Esophagus muscularis mucosa (tissue), 4 donors: Measurements from ENCODE around the gene AP3B2. TPM values are rescaled to one million over a fixed set of nuclear protein-coding genes. Genes with fewer than 3 reads are reported as not detected.

Source experiments
- DNase-seq: peaks from one replicate; pipeline ENCODE4 v3.0.0-alpha.2; 2017; ENCODE audit errors: extremely low spot score
- H3K27ac ChIP-seq, 4 donors: fragments of 200-600 bp; sonication (generic); replicated peaks in 1 of 4; 1 replicate in 3 of 4; 2 replicates in 1 of 4; pipeline ENCODE4 v1.5.1; 2016 to 2019; ENCODE audit warnings: mild to moderate bottlenecking in 1 of 4
- H3K27me3 ChIP-seq, 4 donors: fragments of 200-600 bp; sonication (generic); one replicate each; pipeline versions ENCODE4 v1.5.1 to v1.6.0; 2016 to 2019
- H3K36me3 ChIP-seq, 4 donors: fragments of 200-600 bp; sonication (generic); one replicate each; pipeline ENCODE4 v1.5.1; 2016 to 2019
- H3K4me1 ChIP-seq, 4 donors: fragments of 200-600 bp; sonication (generic); one replicate each; pipeline ENCODE4 v1.5.1; 2016 to 2019
- H3K4me3 ChIP-seq, 4 donors: fragments of 200-600 bp; sonication (generic); 1 replicate in 2 of 4; 2 replicates in 2 of 4; pipeline ENCODE4 v1.5.1; 2016 to 2019; ENCODE audit warnings: mild to moderate bottlenecking in 4 of 4, moderate library complexity in 1 of 4
- H3K9me3 ChIP-seq, 4 donors: fragments of 200-600 bp; sonication (generic); 1 replicate in 3 of 4; 2 replicates in 1 of 4; pipeline ENCODE4 v1.5.1; 2016 to 2019
- EP300 ChIP-seq: sonication (generic); formaldehyde crosslinking; IDR thresholded peaks from one replicate; pipeline ENCODE4 v1.6.1; 2017; ENCODE audit warnings: antibody characterized with exemption
- POLR2A ChIP-seq: fragments of 450-650 bp; IDR thresholded peaks from one replicate; pipeline ENCODE4 v1.6.1; 2017; ENCODE audit warnings: antibody characterized with exemption, moderate library complexity, mild to moderate bottlenecking, low read depth
- POLR2AphosphoS5 ChIP-seq, 2 donors: sonication (generic); formaldehyde crosslinking; IDR thresholded peaks; one replicate each; pipeline ENCODE4 v1.6.1; 2017; ENCODE audit warnings: antibody characterized with exemption in 2 of 2
- WGBS: methylation state at CpG from one replicate; pipeline ENCODE4 v1.1.5; 2018; 5-methylcytosine and 5-hydroxymethylcytosine counted together
- intact Hi-C: fragments of 100-400 bp; cut with DNase I; formaldehyde crosslinking; loops from one replicate; pipeline ENCODE4 v1.15.1; 2023
- total RNA-seq, 4 donors: library from RNA; depleted of rRNA; stranded (reverse); fragments of >200 nt; gene quantifications; one replicate each; pipeline versions ENCODE4 v1.1.0 to v1.2.1, GENCODE V29; 2016
- TF ChIP-seq, protein P1 (sequence below), 3 experiments: fragments of 200-600 bp in 2 of 3; fragments of 450-650 bp in 1 of 3; sonication (generic) in 2 of 3; IDR thresholded peaks; one replicate each; pipeline ENCODE4 v1.5.1; 2017 to 2019; ENCODE audit warnings: antibody characterized with exemption in 3 of 3, mild to moderate bottlenecking in 2 of 3, moderate library complexity in 1 of 3

Gene AP3B2
- total RNA-seq, 4 donors from 2014 or later: 1.2 to 2.1 (median 1.7) TPM

DNA sequence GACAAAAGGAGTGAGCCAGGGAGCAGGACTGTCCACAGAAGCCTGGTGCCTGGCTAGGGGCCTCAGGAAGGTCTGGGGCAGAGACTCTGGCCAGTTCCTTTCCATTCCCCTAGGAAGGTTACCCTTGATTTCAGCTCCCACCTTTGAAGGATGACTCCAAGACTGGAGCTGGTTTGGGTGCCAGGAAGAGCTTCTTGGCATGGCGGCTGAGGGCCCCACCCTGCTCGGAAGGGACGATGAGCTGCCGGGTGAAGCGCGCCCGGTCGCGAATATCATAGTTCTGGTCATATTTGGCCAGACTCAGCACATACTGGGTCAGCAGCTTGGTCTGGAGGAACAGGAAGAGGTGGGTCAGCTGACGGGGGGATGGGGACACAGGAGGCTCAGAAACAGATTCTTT is 43.1 kb downstream of the AP3B2 start:
- no peaks in the 10 kb centered on the region for H3K9me3 ChIP-seq
- no peak for DNase-seq
- H3K4me3 ChIP-seq: no peak overlapping the region
- peaks cover 0 to 18% (median 0%) of the 10 kb centered on the region in 4 donors for H3K27me3 ChIP-seq
- H3K36me3 ChIP-seq: no peaks in the 10 kb centered on the region
- no peak for TF ChIP-seq POLR2A
- no peak for TF ChIP-seq POLR2AphosphoS5 (IDR thresholded peaks at IDR 0.05)
- TF ChIP-seq, protein P1, sequence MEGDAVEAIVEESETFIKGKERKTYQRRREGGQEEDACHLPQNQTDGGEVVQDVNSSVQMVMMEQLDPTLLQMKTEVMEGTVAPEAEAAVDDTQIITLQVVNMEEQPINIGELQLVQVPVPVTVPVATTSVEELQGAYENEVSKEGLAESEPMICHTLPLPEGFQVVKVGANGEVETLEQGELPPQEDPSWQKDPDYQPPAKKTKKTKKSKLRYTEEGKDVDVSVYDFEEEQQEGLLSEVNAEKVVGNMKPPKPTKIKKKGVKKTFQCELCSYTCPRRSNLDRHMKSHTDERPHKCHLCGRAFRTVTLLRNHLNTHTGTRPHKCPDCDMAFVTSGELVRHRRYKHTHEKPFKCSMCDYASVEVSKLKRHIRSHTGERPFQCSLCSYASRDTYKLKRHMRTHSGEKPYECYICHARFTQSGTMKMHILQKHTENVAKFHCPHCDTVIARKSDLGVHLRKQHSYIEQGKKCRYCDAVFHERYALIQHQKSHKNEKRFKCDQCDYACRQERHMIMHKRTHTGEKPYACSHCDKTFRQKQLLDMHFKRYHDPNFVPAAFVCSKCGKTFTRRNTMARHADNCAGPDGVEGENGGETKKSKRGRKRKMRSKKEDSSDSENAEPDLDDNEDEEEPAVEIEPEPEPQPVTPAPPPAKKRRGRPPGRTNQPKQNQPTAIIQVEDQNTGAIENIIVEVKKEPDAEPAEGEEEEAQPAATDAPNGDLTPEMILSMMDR (IDR thresholded peaks at IDR 0.05): no peak
- TF ChIP-seq EP300: no peak
- WGBS: 86% methylated on average over 10 of the region's 10 CpGs
- no peaks in the 10 kb centered on the region for H3K4me1 ChIP-seq
- intact Hi-C loops: no loop called here
- no peak overlapping the region for H3K27ac ChIP-seq

DNA sequence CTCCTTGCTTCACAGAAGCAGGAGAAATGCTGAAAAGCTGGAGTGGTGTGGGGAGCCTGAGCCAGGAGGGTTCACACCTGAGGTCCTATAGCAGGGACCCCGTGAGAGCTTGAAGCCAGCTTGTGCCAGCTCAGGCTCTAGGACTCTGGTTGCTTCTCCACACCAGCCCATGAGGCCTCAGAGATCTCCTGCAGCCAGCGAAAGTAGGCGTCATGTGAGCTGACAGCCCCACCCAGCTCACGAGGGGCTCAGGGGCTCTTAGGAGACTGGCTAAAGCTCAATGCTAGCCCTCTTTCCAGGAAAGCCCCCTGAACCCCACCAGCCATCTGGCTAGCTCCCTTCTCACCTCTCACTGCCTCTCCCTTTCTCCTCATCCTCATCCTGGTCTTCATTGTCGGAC is 45.7 kb downstream of the AP3B2 start:
- DNase-seq: no peak
- Histone ChIP-seq H3K4me1 (no peaks in the 10 kb centered on the region), H3K27me3 (peaks cover 0 to 18% (median 0%) of the 10 kb centered on the region in 4 donors), H3K27ac (no peak overlapping the region), H3K36me3 (no peaks in the 10 kb centered on the region), H3K4me3 (no peak overlapping the region), H3K9me3 (no peaks in the 10 kb centered on the region)
- intact Hi-C loops: no loop called here
- TF ChIP-seq POLR2AphosphoS5 (IDR thresholded peaks at IDR 0.05) (no peak), EP300 (no peak), POLR2A (no peak)
- TF ChIP-seq, protein P1 (IDR thresholded peaks at IDR 0.05): no peak
- 91% methylated on average over 5 of the region's 5 CpGs for WGBS

DNA sequence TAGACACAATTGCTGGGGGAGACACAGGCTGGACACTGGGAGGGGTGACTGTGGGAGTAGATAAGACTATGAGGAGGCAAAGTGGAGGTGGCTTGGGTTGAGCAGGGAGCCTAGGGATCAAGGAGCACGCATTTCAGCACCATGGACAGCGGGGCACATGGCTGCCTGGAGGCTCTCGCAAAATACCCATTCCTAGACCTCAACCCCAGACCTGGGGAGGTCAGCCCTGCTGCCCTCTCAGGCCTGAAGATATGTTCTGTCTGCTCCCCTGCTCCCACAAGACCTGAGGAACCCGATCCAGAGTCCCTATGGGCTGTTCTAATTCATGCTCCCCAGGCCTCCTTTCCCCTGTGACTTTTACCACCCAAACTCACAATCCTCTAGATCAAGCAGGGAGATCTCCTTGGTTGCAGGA is 46.5 kb downstream of the AP3B2 start:
- TF ChIP-seq POLR2A: no peak
- TF ChIP-seq POLR2AphosphoS5 (IDR thresholded peaks at IDR 0.05): no peak
- TF ChIP-seq, protein P1 (IDR thresholded peaks at IDR 0.05): no peak
- no peak for TF ChIP-seq EP300
- intact Hi-C loops: no loop called here
- no peak overlapping the region for H3K27ac ChIP-seq
- no peaks in the 10 kb centered on the region for H3K4me1 ChIP-seq
- H3K9me3 ChIP-seq: no peaks in the 10 kb centered on the region
- peaks cover 0 to 18% (median 0%) of the 10 kb centered on the region in 4 donors for H3K27me3 ChIP-seq
- WGBS: 10% methylated on average over 4 of the region's 4 CpGs
- no peaks in the 10 kb centered on the region for H3K36me3 ChIP-seq
- H3K4me3 ChIP-seq: no peak overlapping the region
- DNase-seq: no peak

DNA sequence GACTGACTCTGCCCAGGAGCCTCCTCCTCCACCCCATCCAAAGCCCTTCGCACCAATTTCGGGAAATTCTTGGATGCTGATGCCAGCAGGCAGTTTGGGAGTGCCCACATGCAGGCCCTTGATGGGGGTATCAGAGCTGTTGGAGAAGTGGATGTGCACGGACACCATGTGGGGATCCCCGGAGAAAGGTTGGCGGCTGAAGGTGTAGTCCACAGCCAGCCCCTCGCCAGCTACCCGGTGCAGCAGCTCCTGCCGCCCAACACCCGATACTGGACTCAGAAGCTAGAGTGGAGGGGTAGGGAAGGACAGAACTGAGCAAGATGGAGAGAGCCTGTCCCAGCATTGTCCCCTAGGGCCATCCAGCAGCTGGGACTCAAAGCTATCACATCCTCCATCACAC is 47.0 kb downstream of the AP3B2 start:
- H3K9me3 ChIP-seq: no peaks in the 10 kb centered on the region
- TF ChIP-seq EP300 (no peak), POLR2AphosphoS5 (IDR thresholded peaks at IDR 0.05) (no peak), POLR2A (no peak)
- TF ChIP-seq, protein P1 (IDR thresholded peaks at IDR 0.05): no peak
- H3K4me1 ChIP-seq: no peaks in the 10 kb centered on the region
- no peaks in the 10 kb centered on the region for H3K36me3 ChIP-seq
- DNase-seq: no peak
- H3K27ac ChIP-seq: no peak overlapping the region
- no peak overlapping the region for H3K4me3 ChIP-seq
- peaks cover 0 to 18% (median 0%) of the 10 kb centered on the region in 4 donors for H3K27me3 ChIP-seq
- intact Hi-C loops: no loop called here
- WGBS: 88% methylated on average over 6 of the region's 9 CpGs

DNA sequence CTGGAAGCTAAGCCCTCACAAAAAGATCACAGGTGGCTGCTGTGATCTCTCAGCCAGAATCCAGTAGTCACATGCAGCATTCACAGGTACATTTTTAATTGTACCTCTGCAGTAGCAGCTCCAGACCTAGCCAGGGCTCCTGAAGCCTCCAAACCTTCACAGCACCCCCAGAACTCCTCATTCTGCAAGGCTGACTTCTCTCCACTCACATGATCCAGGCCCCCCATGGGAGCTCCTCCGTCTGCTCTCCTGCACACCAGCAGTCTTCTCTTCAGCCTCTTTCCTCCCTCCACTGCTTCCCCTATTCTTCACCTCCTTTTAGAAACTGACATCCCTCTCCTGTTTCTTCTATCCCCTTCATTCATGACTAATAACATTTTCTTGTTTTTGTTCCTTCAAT is 49.3 kb downstream of the AP3B2 start:
- Histone ChIP-seq H3K27ac (no peak overlapping the region), H3K4me3 (no peak overlapping the region), H3K9me3 (no peaks in the 10 kb centered on the region), H3K27me3 (peaks cover 0 to 18% (median 0%) of the 10 kb centered on the region in 4 donors), H3K36me3 (no peaks in the 10 kb centered on the region), H3K4me1 (no peaks in the 10 kb centered on the region)
- TF ChIP-seq POLR2A: no peak
- TF ChIP-seq, protein P1 (IDR thresholded peaks at IDR 0.05): no peak
- no peak for TF ChIP-seq POLR2AphosphoS5 (IDR thresholded peaks at IDR 0.05)
- no peak for TF ChIP-seq EP300
- DNase-seq: no peak
- whole genome bisulfite sequencing: 67% methylated on average over 1 of the region's 1 CpG
- intact Hi-C loops: no loop called here
